ENCODE results near the gene IVD. TPM values are rescaled to one million over a fixed set of nuclear protein-coding genes. Genes with fewer than 3 reads are reported as not detected.

The IVD gene
- total and polyA plus RNA-seq, 10 donors, result 25.1 to 93.9 (median 59.6) TPM

DNA sequence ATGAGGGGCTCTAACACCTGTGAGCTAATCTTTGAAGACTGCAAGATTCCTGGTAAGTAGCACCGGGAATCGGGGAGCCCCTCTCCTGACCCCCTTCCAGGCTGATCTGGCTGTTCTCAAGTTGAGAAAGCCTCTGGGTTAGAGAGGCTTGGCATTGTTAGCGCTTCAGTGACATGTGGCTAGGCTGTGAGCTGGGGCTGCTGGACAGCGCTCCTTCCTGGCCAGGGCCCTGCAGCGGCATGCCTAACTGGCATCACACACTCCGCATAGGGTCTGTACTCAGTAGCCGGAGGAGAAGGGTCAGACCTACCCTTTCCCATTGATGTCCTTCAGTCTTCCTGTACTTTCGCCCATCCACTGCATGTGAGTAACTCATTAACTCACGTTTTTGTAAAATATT is 7.4 kb downstream of the IVD start:
- Histone ChIP-seq H3K9me3 (no peaks in the 10 kb centered on the region), H3K27ac (no peak overlapping the region), H3K27me3 (replicated peaks in 1 of 7) (no peaks in the 10 kb centered on the region), H3K4me1 (peaks cover 0 to 13% (median 0%) of the 10 kb centered on the region in 6 donors), H3K36me3 (peaks cover 2 to 100% (median 87%) of the 10 kb centered on the region in 6 donors), H3K4me3 (no peak overlapping the region)
- DNase-seq, result peak; percentile 54
- intact Hi-C loops (cut with DNase I; ENCODE audit: low total_unique reads), result loop anchor here (10.0 kb wide), 1 partner anchor 48 kb away; no protein-coding TSS in a partner anchor
- TF ChIP-seq POLR2A (IDR thresholded peaks at IDR 0.05) (no peak), POLR2AphosphoS5 (IDR thresholded peaks at IDR 0.05) (peak in 1 of 3 donors; percentile 22)
- TF ChIP-seq, protein P1, sequence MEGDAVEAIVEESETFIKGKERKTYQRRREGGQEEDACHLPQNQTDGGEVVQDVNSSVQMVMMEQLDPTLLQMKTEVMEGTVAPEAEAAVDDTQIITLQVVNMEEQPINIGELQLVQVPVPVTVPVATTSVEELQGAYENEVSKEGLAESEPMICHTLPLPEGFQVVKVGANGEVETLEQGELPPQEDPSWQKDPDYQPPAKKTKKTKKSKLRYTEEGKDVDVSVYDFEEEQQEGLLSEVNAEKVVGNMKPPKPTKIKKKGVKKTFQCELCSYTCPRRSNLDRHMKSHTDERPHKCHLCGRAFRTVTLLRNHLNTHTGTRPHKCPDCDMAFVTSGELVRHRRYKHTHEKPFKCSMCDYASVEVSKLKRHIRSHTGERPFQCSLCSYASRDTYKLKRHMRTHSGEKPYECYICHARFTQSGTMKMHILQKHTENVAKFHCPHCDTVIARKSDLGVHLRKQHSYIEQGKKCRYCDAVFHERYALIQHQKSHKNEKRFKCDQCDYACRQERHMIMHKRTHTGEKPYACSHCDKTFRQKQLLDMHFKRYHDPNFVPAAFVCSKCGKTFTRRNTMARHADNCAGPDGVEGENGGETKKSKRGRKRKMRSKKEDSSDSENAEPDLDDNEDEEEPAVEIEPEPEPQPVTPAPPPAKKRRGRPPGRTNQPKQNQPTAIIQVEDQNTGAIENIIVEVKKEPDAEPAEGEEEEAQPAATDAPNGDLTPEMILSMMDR (IDR thresholded peaks at IDR 0.05 in 8 of 11, conservative IDR thresholded peaks at IDR 0.05 in 3 of 11), result no peak
- WGBS, 5 donors, result 84 to 94% (median 88%) methylated on average over 9 of the region's 9 CpGs

DNA sequence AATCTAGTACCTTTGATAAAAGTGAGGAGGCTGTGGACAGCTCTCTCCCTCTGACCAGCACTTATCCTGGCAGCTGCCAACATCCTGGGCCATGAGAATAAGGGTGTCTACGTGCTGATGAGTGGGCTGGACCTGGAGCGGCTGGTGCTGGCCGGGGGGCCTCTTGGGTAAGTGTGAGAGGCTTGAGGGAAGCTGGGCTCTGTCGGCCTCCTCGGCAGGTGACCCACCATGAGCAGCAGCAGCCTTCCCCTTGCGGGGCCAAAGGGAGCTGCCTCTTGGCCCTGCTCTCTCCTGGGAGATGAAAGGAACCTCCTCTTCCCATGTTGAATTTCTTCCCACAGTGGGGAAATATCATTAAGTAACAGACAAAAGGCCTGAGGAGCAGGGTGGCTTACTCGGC is 9.2 kb downstream of the IVD start:
- WGBS, 5 donors, result 85 to 97% (median 91%) methylated on average over 7 of the region's 7 CpGs
- no peak overlapping the region for H3K4me3 ChIP-seq
- peak; percentile 66 for DNase-seq

DNA sequence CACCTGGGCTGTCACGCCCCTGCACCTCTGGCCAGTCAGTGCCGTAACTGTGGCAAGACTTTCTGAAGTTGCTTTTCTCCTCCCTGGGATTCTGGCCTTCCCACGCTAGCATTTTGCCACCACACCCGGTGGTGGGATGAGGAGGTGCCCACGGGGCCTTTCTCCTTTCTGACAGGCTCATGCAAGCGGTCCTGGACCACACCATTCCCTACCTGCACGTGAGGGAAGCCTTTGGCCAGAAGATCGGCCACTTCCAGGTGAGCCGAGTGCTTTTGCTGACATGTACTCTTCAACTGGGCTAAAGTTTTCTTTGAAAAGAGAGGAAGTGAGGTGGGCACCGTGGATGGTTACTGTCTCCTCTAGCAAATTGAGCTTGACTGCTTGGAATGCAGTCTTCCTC is 9.6 kb downstream of the IVD start:
- Histone ChIP-seq H3K27ac (no peak overlapping the region), H3K36me3 (peaks cover 2 to 96% (median 83%) of the 10 kb centered on the region in 6 donors), H3K9me3 (no peaks in the 10 kb centered on the region), H3K27me3 (replicated peaks in 1 of 7) (no peaks in the 10 kb centered on the region), H3K4me1 (peaks cover 0 to 5% (median 2%) of the 10 kb centered on the region in 6 donors), H3K4me3 (no peak overlapping the region)
- DNase-seq, result no peak
- intact Hi-C loops (cut with DNase I; ENCODE audit: low total_unique reads), result loop anchor here (10.0 kb wide), 1 partner anchor 50 kb away; no protein-coding TSS in a partner anchor
- TF ChIP-seq, protein P1 (IDR thresholded peaks at IDR 0.05 in 8 of 11, conservative IDR thresholded peaks at IDR 0.05 in 3 of 11), result no peak
- no peak for TF ChIP-seq POLR2A (IDR thresholded peaks at IDR 0.05)
- no peak for TF ChIP-seq POLR2AphosphoS5 (IDR thresholded peaks at IDR 0.05)
- 86 to 98% (median 94%) methylated on average over 10 of the region's 10 CpGs for WGBS, 5 donors

More for the DNA sequence above, 9.2 kb downstream of the IVD start:
- Histone ChIP-seq H3K27ac (no peak overlapping the region), H3K4me1 (peaks cover 0 to under 1% (median 0%) of the 10 kb centered on the region in 6 donors), H3K36me3 (peaks cover 2 to 100% (median 84%) of the 10 kb centered on the region in 6 donors), H3K9me3 (no peaks in the 10 kb centered on the region), H3K27me3 (replicated peaks in 1 of 7) (no peaks in the 10 kb centered on the region)
- TF ChIP-seq POLR2A (IDR thresholded peaks at IDR 0.05) (no peak), POLR2AphosphoS5 (IDR thresholded peaks at IDR 0.05) (peak in 1 of 3 donors; percentile 25)
- TF ChIP-seq, protein P1 (IDR thresholded peaks at IDR 0.05 in 8 of 11, conservative IDR thresholded peaks at IDR 0.05 in 3 of 11), result no peak
- intact Hi-C loops (cut with DNase I; ENCODE audit: low total_unique reads), result loop anchor here (10.0 kb wide), 1 partner anchor 50 kb away; no protein-coding TSS in a partner anchor

DNA sequence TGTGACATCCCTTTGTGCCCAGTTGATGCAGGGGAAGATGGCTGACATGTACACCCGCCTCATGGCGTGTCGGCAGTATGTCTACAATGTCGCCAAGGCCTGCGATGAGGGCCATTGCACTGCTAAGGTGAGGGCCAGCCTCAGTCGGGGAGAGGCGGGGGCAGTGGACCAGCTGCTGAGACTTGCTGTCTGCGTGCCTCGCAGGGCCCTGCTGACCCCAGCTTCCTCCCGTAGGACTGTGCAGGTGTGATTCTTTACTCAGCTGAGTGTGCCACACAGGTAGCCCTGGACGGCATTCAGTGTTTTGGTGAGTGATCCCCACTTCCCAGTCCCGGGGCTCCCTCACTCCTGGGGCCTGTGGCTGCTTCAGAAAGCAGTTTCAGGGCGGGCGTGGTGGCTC is 10.5 kb downstream of the IVD start:
- Histone ChIP-seq H3K27ac (no peak overlapping the region), H3K9me3 (no peaks in the 10 kb centered on the region), H3K4me1 (peaks cover 3 to 13% (median 9%) of the 10 kb centered on the region in 6 donors), H3K27me3 (replicated peaks in 1 of 7) (no peaks in the 10 kb centered on the region), H3K4me3 (no peak overlapping the region), H3K36me3 (peaks cover 2 to 88% (median 76%) of the 10 kb centered on the region in 6 donors)
- intact Hi-C loops (cut with DNase I; ENCODE audit: low total_unique reads), result loop anchor here (10.0 kb wide), 1 partner anchor 51 kb away; no protein-coding TSS in a partner anchor
- peak; percentile 64 for DNase-seq
- TF ChIP-seq, protein P1 (IDR thresholded peaks at IDR 0.05 in 8 of 11, conservative IDR thresholded peaks at IDR 0.05 in 3 of 11), result no peak
- TF ChIP-seq POLR2A (IDR thresholded peaks at IDR 0.05), result no peak
- TF ChIP-seq POLR2AphosphoS5 (IDR thresholded peaks at IDR 0.05), result peak in 2 of 3 donors; percentile 20 to 52
- WGBS, 5 donors, result 78 to 99% (median 95%) methylated on average over 3 to 14 of the region's 14 CpGs

Data from spleen (tissue), 11 donors.